Subcutaneous abdominal adipose tissue (tissue), 5 donors: ENCODE measurements around the gene SKA2.

Source experiments
- H3K27ac ChIP-seq: one replicate; pipeline ENCODE4 v1.7.0; 2013; ENCODE audit warnings: low read depth, mild to moderate bottlenecking, inconsistent platforms, low read length, moderate library complexity
- H3K27me3 ChIP-seq, 5 donors: one replicate each; pipeline ENCODE4 v1.7.0; 2013; ENCODE audit warnings: low read length in 5 of 5, inconsistent platforms in 1 of 5; ENCODE audit not compliant: control insufficient read depth in 5 of 5, insufficient read depth in 4 of 5
- H3K36me3 ChIP-seq, 5 donors: one replicate each; pipeline ENCODE4 v1.7.0; 2013; ENCODE audit warnings: low read length in 5 of 5; ENCODE audit not compliant: control insufficient read depth in 5 of 5, insufficient read depth in 5 of 5
- H3K4me1 ChIP-seq, 5 donors: one replicate each; pipeline ENCODE4 v1.7.0; 2013; ENCODE audit warnings: low read length in 5 of 5, mild to moderate bottlenecking in 3 of 5, moderate library complexity in 1 of 5; ENCODE audit not compliant: control insufficient read depth in 5 of 5, insufficient read depth in 5 of 5
- H3K4me3 ChIP-seq, 5 donors: one replicate each; pipeline ENCODE4 v1.7.0; 2013; ENCODE audit warnings: low read length in 5 of 5, low read depth in 1 of 5
- H3K9ac ChIP-seq, 5 donors: one replicate each; pipeline ENCODE4 v1.7.0; 2013; ENCODE audit warnings: low read length in 5 of 5, mild to moderate bottlenecking in 4 of 5, moderate library complexity in 3 of 5
- H3K9me3 ChIP-seq, 5 donors: one replicate each; pipeline ENCODE4 v1.7.0; 2013; ENCODE audit warnings: low read length in 5 of 5; ENCODE audit not compliant: control insufficient read depth in 5 of 5
- donor health status: healthy.
- donor health status: healthy.
- donor health status: healthy.
- donor health status: healthy.
- donor health status: healthy.

Gene SKA2

DNA sequence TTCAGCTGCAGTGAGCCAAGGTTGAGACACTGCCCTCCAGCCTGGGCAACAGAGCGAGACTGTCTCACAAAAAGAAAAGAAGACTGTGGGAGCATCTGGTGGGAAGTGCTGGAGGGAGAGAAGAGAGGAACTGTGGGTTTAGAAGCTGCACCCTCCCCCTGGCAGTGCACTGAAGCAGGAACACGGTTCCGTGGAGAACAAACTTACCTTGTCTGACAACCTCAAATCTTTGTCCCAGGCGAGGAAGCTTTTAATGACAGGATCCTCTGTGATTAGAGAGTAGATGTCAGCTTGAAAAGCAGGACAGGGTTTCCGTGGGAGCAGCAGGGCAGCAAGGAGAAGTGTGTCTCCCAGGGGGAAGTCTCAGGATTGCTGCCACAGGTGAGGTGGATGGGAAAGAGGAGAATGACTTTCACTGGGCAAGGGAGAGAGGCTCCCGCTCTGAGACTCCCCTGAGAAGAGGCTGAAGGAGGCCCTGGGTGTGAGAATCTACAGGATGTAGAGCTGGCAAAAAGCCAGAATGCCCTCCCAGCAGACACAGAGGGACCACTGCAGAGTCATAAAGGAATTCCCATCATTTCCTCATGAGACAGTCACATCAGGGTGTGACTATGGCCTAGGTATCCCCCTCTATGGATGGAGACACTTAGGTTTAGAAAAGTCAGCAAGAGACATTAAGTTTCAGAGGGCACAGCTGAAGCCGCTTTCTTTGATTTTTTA lies 23.4 kb upstream of the SKA2 start:
- Histone ChIP-seq H3K4me1 (no peaks in the 10 kb centered on the region), H3K9ac (no peak overlapping the region), H3K27ac (no peak overlapping the region), H3K36me3 (no peaks in the 10 kb centered on the region), H3K4me3 (no peak overlapping the region), H3K27me3 (no peaks in the 10 kb centered on the region), H3K9me3 (no peaks in the 10 kb centered on the region)

DNA sequence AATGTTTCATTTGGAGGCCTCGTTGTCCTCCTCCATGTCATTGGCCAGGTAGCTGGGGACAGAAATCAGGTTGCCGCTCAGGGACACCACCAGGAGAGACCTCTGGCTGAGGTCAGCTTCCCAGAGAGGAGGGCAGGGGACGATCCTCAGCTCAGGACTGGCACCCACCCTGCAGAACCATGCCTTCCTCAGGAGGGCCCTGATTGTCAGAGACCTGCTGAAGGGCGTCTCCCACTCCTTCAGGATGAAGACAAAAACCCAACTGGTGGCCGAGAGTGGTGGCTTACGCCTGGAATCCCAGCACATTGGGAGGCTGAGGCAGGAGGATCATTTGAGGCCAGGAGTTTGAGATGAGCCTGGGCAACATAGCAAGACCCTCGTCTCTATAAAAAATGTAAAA lies 20.1 kb upstream of the SKA2 start:
- Histone ChIP-seq H3K9ac (no peak overlapping the region), H3K4me1 (no peaks in the 10 kb centered on the region), H3K9me3 (no peaks in the 10 kb centered on the region), H3K4me3 (no peak overlapping the region), H3K27ac (no peak overlapping the region), H3K27me3 (no peaks in the 10 kb centered on the region), H3K36me3 (no peaks in the 10 kb centered on the region)

DNA sequence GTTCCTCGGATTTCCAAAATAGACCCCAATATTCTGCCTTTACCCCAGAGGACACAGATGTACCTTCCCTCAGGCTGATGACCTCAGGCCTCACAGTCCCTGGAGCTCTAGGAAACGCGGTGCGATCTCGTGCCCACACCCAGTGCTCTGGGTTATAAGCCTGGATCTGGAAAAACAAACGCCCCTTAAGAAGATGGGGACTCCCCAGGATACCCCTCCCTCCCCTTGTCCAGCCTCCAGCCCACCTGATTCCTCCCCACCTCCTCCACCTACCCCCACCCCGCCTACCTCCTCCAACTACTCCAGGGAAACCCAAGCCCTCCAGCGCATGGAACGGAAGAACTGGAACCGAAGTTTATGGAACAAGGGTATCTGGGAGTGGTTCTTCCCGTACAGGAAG lies 19.7 kb upstream of the SKA2 start:
- Histone ChIP-seq H3K9ac (no peak overlapping the region), H3K4me3 (no peak overlapping the region), H3K36me3 (no peaks in the 10 kb centered on the region), H3K27ac (no peak overlapping the region), H3K4me1 (no peaks in the 10 kb centered on the region), H3K9me3 (no peaks in the 10 kb centered on the region), H3K27me3 (no peaks in the 10 kb centered on the region)

DNA sequence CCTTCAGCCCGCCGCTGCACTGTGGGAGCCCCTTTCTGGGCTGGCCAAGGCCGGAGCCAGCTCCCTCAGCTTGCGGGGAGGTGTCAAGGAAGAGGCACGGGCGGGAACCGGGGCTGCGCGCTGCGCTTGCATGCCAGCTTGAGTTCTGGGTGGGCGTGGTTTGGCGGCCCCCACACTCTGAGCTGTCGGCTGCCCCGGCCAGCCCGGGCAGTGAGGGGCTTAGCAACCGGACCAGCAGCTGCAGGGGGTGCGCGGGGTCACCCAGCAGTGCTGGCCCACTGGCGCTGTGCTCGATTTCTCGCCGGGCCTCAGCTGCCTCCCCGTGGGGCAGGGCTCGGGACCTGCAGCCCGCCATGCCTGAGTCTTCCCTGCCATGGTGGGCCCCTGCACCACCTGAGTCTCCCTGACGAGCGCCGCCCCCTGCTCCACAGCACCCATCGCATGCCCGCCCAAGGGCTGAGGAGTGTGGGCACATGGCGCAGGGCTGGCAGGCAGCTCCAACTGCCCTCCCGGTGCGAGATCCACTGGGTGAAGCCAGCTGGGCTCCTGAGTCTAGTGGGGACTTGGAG lies 17.5 kb upstream of the SKA2 start:
- Histone ChIP-seq H3K36me3 (no peaks in the 10 kb centered on the region), H3K4me3 (no peak overlapping the region), H3K4me1 (no peaks in the 10 kb centered on the region), H3K9me3 (no peaks in the 10 kb centered on the region), H3K27me3 (no peaks in the 10 kb centered on the region), H3K27ac (no peak overlapping the region), H3K9ac (no peak overlapping the region)

DNA sequence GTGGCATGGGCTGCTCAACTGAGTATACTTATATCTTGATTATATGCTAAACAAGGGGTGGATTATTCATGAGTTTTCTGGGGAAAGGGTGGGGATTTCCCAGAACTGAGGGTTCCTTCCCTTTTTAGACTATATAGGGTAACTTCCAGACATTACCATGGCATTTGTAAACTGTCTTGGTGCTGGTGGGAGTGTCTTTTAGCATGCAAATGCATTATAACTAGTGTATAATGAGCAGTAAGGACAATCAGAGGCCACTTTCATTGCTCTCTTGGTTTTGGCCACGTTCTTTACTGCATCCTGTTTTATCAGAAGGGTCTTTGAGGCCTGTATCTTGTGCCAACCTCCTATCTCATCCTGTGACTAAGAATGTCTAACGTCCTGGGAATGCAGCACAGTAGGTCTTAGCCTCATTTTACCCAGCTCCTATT lies 12.6 kb upstream of the SKA2 start:
- H3K27ac ChIP-seq: no peak overlapping the region
- no peak overlapping the region for H3K4me3 ChIP-seq
- no peaks in the 10 kb centered on the region for H3K27me3 ChIP-seq
- H3K4me1 ChIP-seq: no peaks in the 10 kb centered on the region
- no peak overlapping the region for H3K9ac ChIP-seq
- H3K36me3 ChIP-seq: no peaks in the 10 kb centered on the region
- no peaks in the 10 kb centered on the region for H3K9me3 ChIP-seq

DNA sequence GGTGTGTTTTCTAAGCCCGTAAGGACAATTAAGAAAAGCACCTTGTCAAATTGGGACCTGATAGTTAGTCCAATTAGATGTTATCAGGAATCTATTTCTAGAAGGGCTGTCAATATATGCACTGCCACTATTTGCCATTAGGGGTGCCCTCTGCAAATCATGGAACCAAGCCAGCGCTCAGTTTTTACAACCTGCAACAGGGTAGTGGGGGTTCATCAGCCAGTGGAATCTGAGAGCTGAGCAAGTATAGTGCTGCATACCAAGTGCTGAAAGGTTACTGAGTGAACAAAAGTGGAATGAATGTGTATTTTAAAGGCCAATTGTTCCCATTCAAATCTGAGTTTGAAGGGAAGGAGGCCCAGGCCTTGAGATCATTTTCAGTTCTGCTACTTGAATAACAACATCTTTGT lies 11.0 kb upstream of the SKA2 start:
- no peaks in the 10 kb centered on the region for H3K9me3 ChIP-seq
- H3K9ac ChIP-seq: no peak overlapping the region
- H3K4me1 ChIP-seq: no peaks in the 10 kb centered on the region
- H3K36me3 ChIP-seq: no peaks in the 10 kb centered on the region
- H3K4me3 ChIP-seq: no peak overlapping the region
- H3K27me3 ChIP-seq: no peaks in the 10 kb centered on the region
- H3K27ac ChIP-seq: no peak overlapping the region

DNA sequence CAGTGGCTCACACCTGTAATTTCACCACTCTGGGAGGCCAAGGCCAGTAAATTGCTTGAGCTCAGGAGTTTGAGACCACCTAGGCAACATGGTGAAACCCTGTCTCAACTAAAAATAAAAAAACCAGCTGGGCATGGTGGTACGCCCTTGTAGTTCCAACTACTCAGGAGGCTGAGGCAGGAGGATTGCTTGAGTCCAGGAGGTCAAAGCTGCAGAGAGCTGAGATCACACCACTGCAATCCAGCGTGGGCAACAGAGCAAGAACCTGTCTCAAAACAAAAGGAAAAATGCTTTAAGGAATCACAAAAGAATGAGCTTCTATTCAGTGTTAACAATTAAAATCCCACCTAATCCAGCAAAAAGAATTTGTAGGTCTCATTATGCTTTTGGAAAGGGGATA lies 6.5 kb upstream of the SKA2 start:
- no peak overlapping the region for H3K27ac ChIP-seq
- H3K4me1 ChIP-seq: no peaks in the 10 kb centered on the region
- no peaks in the 10 kb centered on the region for H3K27me3 ChIP-seq
- H3K36me3 ChIP-seq: no peaks in the 10 kb centered on the region
- H3K9ac ChIP-seq: no peak overlapping the region
- no peak overlapping the region for H3K4me3 ChIP-seq
- no peaks in the 10 kb centered on the region for H3K9me3 ChIP-seq

DNA sequence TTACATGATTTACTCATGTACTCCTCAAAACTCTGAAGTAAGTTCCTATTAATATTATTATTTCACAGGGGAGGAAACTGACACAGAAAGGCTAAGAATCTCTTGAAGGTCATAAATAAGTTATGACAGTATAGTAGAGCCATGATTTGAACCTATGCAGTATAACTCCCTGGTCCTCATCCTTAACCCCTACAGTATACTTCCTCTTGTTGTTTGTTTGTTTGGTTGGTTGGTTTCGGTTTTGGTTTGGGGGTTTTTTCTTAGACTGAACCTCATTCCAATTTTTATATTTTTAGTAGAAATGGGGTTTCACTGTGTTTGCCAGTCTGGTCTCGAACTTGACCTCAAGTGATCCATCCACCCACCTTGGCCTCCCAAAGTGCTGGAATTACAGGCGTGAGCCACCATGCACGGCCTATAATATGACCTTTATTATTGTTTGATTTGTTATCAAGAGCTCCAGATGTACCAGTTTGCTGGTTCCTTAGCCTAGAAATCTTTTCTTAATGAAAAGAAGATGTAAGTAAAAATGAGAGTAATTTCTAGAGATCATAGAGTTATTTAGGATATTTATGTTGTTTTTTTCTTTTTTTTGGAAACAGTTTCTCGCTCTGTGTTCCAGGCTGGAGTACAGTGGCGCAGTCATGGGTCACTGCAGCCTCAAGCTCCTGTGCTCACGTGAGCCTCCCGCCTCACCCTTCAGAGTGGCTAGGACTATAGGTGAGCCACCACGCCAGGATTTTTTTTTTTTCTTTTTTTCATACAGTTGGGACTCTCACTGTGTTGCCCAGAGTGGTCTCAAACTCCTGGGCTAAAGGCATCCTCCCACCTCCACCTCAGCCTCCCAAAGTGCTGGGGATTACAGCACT lies 5.4 kb upstream of the SKA2 start:
- Histone ChIP-seq H3K4me3 (no peak overlapping the region), H3K9ac (no peak overlapping the region), H3K4me1 (peaks cover 3 to 9% (median 8%) of the 10 kb centered on the region in 5 donors)

DNA sequence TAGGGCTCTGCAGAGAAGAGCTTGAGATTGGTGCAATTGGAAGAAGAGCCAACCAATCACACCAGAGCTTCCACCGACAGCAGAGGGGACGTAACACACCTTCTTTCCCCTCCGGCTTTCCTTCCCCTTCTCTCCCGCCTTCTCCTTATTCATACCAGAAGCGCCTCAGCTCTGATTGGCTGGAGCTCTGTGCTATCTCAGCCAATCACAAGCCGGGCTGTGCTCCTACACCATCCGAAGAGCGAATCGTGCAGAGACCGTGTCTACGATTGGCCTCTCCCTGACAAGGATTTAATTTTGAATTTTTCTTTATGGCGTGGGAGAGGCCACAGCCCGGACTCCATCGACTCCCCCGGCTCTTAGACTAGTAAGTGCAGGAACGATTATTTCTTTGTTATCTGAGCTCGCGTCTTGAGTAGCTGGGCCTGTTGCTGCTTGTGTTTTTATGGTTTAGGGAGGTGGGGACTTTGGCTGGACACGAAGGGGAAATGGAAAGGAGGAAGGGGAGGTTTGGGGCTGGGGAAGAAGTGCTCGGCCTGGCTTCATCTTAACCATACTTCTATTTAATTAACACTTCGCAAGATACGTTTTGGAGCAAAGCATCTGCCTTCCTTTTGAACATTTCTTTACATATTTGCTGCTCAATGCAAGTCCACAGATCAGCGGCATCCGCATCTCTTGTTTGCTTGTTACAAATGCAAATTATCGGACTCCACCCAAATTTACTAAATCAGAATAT lies 622 bp upstream of the SKA2 start, which contains the start of gene PRR11:
TSS of gene PRR11 (plus strand) at position 308 of the 739 bp plus-strand sequence. CDS start 14,007 bp downstream, outside the sequence.
- H3K36me3 ChIP-seq: no peaks in the 10 kb centered on the region
- H3K27ac ChIP-seq: peak within 1 kb of the TSS; percentile 63
- H3K9ac ChIP-seq: peak within 1 kb of the TSS; percentile 52 to 80 (median 75)
- no peaks in the 10 kb centered on the region for H3K27me3 ChIP-seq
- peaks cover 3 to 23% (median 17%) of the 10 kb centered on the region in 5 donors for H3K4me1 ChIP-seq
- no peaks in the 10 kb centered on the region for H3K9me3 ChIP-seq
- H3K4me3 ChIP-seq: peak within 1 kb of the TSS; percentile 81 to 98 (median 89)

More for the DNA sequence above, 5.4 kb upstream of the SKA2 start:
- Histone ChIP-seq H3K27ac (no peak overlapping the region), H3K36me3 (no peaks in the 10 kb centered on the region), H3K9me3 (no peaks in the 10 kb centered on the region), H3K27me3 (no peaks in the 10 kb centered on the region)
